ENCODE measurements around the gene FAM187B. TPM values are rescaled to one million over a fixed set of nuclear protein-coding genes. Genes with fewer than 3 reads are reported as not detected.

Gene FAM187B
- total RNA-seq, 1 experiment from 2014 or later: not detected

- Histone ChIP-seq H2BK15ac (ENCODE audit: low read depth, low read length) (no peak overlapping the region), H3K14ac (ENCODE audit: insufficient read depth, low read length) (no peak overlapping the region), H3K27ac (ENCODE audit: insufficient read length, low read depth, low read length) (no peak overlapping the region), H3K23ac (ENCODE audit: insufficient read length, low read depth, low read length) (no peak overlapping the region), H3K27me3 (ENCODE audit: insufficient read depth, low read length) (no peaks in the 10 kb centered on the region), H3T11ph (ENCODE audit: low read length) (no peak overlapping the region), H3K79me1 (ENCODE audit: insufficient read depth, low read depth, low read length, poor library complexity, severe bottlenecking) (peaks cover 14% of the 10 kb centered on the region), H2BK12ac (ENCODE audit: insufficient read length, low read depth, low read length) (no peak overlapping the region), H2BK120ac (ENCODE audit: low read depth, low read length, poor library complexity, severe bottlenecking) (no peak overlapping the region), H3K9ac (ENCODE audit: extremely low read depth, insufficient read length, low read length) (no peak overlapping the region), H3K9me3 (ENCODE audit: control insufficient read depth, low read depth, low read length) (no peaks in the 10 kb centered on the region), H2BK5ac (ENCODE audit: insufficient read length, low read length) (no peak overlapping the region), H3K56ac (ENCODE audit: insufficient read length, low read depth, low read length) (no peak overlapping the region), H3K23me2 (ENCODE audit: insufficient read length, low read depth, low read length, poor library complexity, severe bottlenecking) (peaks cover 7% of the 10 kb centered on the region), H4K91ac (ENCODE audit: insufficient read length, low read depth, low read length) (no peak overlapping the region), H4K8ac (replicated peaks; ENCODE audit: insufficient read length, low read depth, low read length) (no peak overlapping the region), H2AFZ (ENCODE audit: low read length) (no peak overlapping the region), H3K4ac (ENCODE audit: low read depth, low read length) (no peak overlapping the region), H2BK20ac (ENCODE audit: low read depth, low read length, poor library complexity, severe bottlenecking) (no peak overlapping the region), H4K20me1 (ENCODE audit: control insufficient read depth, insufficient read depth, insufficient read length) (peaks cover 6% of the 10 kb centered on the region), H3K4me1 (ENCODE audit: insufficient read depth, low read length) (no peaks in the 10 kb centered on the region; the same call in 1 of the 2 replicates), H3K18ac (ENCODE audit: insufficient read length, low read depth, low read length) (no peak overlapping the region), H3K79me2 (ENCODE audit: insufficient read depth, low read length) (peaks cover 15% of the 10 kb centered on the region; the same call in 1 of the 2 replicates), H3K4me2 (ENCODE audit: insufficient read depth, insufficient read length, low read length) (no peak overlapping the region), H4K5ac (ENCODE audit: insufficient read length, low read depth, low read length) (no peak overlapping the region), H2AK5ac (ENCODE audit: insufficient read length, low read length) (no peak overlapping the region)
- peaks cover 27% of the 10 kb centered on the region in 2 experiments for H3K4me1 Mint-ChIP-seq
- no peak for TF ChIP-seq CTCF (conservative IDR thresholded peaks at IDR 0.05)
- no peaks in the 10 kb centered on the region; the same call in 1 of the 2 replicates for H3K27me3 Mint-ChIP-seq (ENCODE audit: low read depth)
- H3K4me3 Mint-ChIP-seq: peak overlapping the region in 1 of 2 experiments; percentile 46; a peak in 4 of 5 replicates
- DNase-seq: peak; percentile 30
- H3K9me3 Mint-ChIP-seq: no peaks in the 10 kb centered on the region; a peak in 1 of 5 replicates
- peaks cover 57 to 88% (median 81%) of the 10 kb centered on the region in 3 experiments for H3K36me3 Mint-ChIP-seq (ENCODE audit: insufficient read depth in 1 of 3, low read depth in 3 of 3)
- WGBS (ENCODE audit: extremely low coverage, insufficient read length, low lambda C conversion rate): no CpG with 5 or more reads among the region's 9 CpGs
- peak overlapping the region in 2 of 3 experiments; percentile 50 to 81; a peak in 2 of 7 replicates for H3K27ac Mint-ChIP-seq
These were observed 25.1 kb upstream of the FAM187B start for GRCh38 chr19:35253316-35254286.

Data from H9 (cell line).